IPS DF 4.7 (cell line): ENCODE results near the gene DAAM1.

Experiments
- DNase-seq: peaks from one replicate; pipeline ENCODE4 v3.0.0-alpha.2; 2013; ENCODE audit warnings: low spot score; ENCODE audit errors: extremely low read depth

Gene DAAM1

DNA sequence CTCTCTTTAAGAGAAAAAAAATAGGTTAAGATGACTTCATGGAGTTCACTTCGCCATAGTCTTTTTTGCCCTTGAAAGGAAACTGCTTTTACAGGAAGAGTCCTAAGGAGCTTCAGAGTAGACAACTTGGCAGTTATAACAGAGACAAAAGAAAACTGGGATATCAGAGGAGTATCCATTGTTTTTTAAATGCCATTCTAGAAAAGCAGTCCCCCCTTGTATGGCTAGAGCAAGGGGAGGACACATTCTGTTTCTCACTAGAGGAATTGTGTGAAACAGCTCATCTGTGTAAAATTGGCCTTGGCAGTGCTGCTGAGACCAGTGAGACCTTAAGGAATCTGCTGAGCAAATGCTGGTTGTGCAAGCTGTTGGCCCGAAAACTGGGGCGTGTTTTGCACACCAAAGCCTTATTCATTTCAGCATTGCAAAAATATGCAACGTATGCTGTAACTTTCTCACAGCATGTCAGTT lies 148.7 kb downstream of the DAAM1 start:
- DNase-seq: no peak

DNA sequence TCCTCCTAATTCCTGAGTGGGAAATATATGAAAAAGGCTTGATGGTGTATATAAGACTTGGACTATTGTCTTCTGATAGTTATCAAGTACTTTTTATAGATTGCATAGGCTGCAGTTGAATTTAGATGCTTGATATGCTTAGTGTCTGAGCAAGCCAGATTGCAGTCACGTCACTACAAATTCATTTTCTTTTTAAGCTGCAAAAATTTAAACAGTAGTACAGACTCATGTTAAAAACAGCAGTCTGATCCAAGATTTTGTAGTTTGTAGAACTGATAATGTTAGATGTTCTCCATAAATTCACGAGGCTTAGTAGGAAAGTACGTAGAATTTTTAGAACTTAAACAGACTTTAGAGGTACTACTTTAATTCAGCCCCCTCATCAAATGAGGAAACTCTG lies 150.3 kb downstream of the DAAM1 start:
- DNase-seq: no peak

DNA sequence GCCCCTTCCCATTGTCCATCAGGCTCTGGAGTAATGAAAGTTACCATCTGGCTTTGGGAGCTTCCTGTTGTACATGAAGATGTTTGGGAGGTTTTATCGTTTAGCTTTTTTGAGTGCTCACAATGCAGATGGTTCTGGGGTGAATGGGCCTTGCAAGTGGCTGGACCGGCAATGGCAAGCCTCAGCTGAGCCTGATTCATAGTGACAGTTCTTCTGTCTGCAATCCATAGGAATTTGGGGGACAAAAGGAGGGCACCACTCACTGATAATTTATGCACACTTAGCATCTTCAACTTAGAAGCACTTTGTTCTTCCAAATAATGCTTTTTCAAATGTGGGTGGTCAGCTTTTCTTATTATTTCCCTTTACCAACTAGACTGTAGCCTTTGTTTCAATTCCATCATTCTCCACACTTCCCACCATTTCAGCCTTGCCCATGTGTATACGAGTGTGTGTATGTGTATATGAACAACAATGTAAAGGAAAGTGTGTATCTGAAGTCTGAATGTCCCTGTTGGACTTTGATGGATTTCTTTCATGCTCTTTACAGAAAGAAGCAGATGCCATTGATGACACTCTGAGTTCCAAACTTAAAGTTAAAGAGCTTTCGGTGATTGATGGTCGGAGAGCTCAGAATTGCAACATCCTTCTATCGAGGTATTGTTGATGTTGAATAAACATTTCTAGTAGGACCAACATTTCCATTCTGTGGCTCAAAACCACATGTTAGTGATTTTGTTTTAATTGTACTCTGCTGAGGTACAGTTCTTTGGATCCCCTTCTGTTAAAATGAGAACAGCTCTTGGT lies 151.3 kb downstream of the DAAM1 start:
- no peak for DNase-seq

DNA sequence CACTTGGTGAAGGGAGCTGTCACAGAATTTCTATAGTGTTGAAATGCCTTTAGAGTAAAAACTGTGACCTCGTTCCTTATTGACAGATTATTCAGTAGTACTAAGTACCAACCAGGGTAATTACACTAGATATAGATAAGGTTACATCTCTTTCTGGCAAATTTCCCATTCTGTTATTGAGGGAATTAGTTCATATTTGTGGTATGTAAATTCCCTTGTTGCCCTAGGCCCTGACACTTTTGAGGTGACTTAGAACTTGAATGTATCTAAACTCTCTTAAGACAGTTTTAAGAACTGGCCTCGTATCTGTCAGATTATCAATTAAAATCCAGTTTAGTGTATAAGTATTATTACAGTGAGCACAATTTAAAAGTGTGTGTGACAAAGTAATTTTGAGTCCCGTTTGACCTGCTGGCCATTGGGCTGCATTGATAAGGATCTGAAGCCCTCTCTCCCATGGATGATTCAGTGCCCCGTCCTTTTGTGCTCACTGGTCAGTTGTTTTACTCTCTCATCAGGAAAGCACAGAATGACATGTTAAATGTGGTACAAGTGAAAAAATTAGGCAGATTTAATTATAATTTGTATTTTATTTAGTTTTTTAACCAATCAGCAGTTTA lies 153.5 kb downstream of the DAAM1 start:
- DNase-seq: no peak

DNA sequence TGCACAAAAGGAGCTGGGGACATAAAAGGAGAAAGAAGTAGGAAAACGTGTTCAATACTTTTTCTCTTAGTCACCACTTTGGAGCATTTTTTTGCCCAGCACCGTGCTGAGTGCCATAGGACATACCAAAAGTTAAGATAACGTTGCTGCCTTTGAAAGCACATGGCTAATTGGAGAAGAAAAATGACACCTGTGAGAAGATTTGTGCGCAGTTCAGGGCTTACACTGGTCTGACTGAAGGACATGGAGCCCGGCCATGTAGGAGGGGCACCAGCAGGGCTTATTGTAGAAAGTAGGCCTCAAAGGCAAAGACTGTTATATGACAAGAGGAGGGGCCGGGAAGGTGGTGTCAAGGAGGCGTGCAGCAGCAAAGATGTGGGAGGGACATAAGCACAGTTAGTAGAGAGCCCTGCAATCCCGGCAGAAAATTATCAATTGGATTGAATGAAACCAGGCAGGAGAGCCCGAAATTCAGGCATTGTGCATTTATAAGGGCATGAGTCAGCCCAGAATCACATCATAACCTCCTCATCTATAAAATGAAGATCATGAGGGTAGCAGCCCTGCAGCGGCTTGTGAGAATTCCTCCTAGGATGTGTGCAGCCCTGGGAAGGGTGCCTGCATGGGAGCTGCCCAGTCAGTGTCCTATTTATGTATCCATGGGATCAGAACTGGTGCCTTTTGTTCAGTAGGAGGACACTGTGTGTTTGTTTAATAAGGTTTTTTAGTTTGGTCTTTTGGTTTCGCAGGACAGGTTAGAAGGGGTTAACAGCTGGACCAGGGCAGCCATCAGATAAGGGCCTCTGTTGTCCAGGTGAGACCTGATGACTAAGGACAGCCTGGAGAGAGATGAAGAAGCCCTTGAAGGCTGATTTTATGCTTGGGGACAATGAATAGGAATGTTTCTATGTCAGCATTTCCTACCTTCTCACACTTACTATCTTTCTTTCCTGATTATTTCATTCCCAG lies 154.3 kb downstream of the DAAM1 start:
- DNase-seq: no peak

DNA sequence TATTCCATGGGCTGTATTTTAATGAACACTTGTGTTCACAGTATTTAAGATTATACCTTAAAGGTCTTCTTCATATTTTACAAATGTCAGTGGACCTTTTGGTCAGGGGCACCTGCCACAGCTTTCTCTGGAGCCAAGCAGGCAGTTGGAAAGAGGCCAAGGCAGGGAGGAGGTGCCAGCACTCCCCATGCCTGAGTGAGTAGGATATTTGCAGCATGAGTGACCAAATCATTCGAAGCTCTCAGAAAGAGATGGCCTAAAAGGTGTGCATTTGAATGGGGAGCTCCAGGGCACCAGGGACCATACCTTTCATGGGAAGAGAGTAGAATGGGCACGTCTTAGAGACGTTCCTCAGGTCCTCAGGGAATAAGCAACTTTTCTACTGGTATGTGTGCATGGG lies 155.1 kb downstream of the DAAM1 start:
- DNase-seq: no peak

DNA sequence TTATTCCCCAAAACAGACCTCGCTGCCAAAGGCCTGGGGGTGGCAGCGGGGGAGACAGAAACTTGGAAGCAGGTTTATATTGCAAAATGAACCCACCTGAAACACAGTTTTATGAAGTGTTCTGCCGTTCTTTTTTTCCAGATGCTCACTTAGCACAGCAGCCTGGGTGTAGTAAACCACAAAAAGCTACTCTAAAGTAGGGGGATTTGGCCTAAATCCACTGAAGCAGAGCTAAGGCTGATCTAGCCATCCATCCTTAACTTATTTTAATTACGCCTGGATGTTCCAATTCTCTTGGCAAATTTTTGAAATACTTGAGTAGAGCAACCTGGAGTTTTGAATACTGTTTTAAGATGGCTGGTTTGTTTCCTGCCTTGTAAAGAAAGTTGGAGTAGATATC lies 155.5 kb downstream of the DAAM1 start:
- no peak for DNase-seq

DNA sequence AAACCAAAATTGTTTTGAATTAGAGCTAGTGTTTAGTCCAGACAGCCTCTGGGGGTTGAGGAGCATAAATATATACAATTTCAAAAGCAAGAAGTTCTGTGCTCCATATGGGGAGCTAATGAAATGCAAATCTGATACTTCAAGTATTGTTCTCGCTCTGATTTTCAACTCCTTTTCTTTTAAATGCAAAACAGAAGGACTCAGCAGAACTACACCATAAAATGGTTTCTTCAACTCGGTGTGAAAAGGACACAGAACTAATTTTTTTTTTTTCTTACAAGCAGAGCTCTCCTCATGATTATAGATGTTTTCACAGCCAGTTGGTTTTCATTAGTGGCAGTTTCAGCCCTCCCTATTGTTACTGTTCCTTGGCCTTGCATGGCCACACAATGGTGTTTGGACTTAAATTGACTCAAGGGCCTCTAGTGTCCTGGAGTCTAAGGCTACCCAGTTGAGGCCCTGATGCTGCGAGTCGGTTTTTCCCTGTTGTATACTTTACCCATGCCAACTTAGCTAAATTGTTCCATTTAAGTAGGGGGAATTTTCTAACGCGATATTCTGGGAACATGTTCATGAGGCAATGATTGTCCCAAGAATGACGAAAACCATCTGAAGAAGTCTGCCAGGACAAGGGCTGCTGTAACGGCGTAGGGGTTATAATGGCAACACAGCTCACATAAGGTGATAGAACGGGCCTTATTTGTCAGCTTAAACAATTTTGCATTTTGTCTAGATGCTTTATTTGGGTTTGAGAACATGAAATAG lies 156.4 kb downstream of the DAAM1 start:
- DNase-seq: no peak

DNA sequence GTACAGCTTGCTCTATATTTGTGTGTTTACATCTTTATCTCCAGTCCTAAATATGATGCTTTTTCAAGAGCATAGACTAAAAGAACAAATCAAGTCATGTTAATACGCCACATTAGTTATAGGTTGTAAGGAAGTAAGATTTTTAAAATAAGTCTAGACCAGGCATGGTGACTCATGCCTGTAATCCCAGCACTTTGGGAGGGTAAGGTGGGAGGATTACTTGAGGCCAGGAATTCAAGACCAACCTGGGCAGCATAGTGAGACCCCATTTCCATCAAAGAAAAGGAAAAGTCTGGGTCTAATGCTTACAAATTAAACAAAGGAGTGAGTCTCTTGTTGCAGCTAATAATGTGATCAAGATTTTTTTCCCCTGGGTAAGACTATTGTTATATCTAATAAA lies 157.9 kb downstream of the DAAM1 start:
- DNase-seq: no peak

DNA sequence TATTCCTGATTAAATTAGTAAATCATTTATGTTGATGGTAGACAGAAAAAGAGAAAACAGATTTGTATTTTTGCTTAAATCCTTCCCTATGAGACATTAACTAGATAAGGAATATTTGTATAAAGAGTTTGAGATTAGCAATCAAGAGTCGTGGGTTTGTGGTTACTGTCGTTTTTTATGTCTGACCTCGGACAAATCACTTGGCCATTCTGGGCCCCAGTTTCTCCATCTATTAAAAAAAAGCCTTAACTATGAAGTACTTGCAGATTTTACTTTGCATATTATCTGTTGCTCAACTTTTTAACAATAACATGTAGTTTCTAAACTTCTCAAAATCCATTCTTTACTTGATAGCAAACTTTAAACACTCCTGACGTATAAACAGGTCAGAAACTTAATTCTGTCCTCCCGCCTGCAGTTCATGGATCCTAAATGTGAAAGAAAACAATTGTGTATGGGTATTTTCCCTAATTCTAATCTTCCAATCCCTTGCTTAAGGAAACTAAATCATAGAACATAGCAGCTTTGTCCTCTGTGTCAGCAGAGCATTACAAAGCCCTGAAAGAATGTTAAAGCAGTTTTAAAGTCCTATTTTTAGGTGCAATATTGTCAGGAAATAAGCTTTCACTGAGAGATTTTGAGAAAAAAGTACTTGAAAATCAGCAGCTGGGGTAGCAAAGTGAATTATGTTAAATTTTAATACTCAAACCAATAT lies 158.5 kb downstream of the DAAM1 start:
- DNase-seq: no peak

DNA sequence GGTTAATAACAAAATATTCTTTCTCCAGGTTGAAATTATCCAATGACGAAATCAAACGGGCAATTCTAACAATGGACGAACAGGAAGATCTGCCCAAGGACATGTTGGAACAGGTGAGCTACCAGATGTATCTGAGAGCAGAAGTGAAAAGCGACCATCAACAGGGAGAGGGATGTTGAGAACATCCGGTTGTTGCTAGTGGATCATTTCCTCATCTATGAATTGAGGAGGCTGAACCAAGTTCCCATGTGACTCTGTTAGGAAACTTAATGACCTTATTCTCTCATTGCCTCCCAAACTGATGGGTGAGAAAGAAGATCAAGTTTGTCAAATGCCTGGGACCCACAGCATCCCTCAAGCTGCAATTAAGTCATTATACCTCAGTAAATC lies 159.0 kb downstream of the DAAM1 start:
- DNase-seq: no peak

DNA sequence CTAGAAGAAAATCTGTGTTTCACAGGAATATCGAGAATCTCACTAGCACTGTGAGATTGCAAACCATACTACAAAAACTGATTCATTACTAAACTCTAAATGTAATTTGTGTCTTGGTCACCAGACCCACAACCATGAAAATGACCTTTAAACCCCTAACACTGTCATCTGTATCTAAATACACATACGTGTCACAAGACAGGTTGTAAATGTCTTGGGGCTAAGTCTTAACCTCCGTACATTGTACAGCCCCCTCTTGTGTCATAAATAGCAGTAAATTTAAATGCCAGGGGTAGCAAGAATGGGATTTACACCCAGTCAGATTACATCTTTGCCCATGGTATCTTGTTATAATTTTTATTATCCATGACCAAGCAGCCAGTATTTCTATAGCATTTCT lies 159.4 kb downstream of the DAAM1 start:
- no peak for DNase-seq

DNA sequence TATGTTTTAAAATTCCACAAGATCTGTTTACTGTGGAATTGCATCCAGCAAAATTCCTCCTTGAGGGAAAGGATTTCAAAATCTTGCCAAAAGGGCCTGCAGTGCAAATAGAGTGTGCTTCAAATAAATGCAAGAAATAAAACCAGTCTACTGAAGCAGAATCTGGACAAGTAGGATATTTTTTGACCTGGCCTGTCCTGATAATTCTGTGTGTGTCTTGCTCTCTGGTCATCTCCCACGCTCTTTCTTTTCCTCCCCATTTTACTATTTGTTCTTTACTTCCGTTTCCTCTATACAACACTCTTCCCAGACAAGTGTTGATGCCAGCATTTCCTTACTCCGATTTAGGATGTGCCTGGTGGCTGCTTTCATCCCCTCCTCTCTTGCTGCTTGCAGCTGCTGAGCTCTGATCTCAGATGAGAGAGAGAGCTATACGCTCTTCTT lies 160.8 kb downstream of the DAAM1 start:
- DNase-seq: no peak

DNA sequence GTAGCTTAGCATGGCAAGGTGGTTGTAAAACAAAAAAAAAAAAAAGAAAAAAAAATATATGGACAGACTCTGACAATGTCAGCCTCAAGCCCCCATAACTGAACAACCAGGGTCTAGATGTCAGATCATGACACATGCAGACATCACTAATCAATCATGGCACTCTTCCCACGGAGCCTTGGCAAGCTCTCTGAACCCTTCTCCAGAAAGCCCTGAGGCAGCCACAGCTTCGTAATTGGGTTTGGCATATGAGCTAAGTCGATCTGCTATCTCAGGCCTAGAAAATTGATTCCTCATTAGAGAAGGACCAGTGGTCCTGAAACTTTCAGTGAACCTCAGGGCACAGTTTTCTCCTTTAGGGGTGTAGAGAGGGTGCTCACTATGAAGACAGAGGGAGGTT lies 164.5 kb downstream of the DAAM1 start:
- no peak for DNase-seq

DNA sequence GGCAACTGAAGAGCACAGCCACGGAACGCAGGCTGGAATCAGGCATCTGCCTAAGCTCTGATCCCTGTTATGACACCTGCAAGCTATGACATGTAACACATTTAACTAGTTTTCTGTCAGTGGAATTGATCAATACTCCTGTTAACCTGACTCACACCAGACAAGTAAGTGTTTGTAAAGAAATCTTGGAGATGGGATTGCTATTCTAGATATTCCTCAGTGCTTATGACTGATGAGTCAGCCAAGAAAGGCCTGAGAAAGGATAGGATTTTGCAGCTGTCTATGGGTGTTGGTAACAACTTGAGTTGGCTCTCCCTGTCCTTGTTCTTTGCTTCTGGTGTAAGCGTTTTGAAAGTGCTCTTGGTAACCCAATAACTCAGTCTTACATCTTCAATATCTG lies 166.2 kb downstream of the DAAM1 start:
- no peak for DNase-seq

DNA sequence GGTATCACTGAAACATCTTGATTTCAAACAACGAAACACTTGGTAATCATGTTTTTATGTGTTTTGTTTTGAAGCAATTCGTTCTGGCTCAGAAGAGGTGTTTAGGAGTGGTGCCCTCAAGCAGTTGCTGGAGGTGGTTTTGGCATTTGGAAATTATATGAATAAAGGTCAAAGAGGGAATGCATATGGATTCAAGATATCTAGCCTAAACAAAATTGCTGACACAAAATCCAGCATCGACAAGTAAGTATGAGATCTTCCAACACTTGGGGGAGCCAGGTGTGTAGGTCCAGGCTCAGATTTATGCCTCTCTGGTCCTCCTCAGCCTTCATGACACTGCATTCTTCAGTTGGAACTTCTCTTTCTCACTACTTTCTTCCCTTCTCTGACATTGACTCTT lies 166.6 kb downstream of the DAAM1 start:
- no peak for DNase-seq

DNA sequence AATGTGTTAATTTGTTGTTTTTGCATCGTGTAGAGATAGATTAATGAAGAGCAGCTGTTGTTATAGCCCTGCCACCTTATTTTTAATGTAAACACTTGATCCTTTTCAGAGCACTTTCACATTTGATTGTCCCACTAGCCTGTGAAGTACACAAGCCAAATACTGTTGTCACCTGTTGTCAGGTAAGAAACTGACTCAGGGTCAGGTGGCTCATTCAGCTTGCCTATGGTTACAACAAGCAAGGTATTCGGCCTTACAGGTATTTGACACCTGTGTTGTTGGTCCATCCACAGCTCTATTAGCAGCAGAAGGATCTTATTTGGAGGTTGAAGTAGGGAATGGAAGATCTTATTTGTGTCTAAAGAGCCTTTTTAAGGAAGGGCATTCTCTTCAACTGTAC lies 167.8 kb downstream of the DAAM1 start:
- no peak for DNase-seq

DNA sequence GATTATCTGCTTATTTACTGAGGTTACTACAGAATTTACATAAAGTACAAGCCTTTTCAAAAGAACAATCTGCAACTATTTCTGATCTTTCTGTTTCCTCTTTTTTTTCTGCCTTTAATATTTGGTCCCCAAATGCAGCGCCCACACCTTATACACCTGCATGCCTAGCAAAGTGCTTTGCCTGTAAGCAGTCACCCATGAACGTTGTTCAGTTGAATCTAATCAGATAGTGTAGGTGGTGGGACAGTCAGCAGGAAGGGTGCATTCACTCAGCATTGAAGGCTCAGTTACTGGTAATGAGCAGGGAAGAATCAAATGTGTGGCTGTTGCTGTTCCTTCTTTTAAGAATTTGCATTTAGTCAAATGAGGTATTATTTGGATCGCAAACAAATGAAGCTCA lies 168.3 kb downstream of the DAAM1 start:
- DNase-seq: no peak

DNA sequence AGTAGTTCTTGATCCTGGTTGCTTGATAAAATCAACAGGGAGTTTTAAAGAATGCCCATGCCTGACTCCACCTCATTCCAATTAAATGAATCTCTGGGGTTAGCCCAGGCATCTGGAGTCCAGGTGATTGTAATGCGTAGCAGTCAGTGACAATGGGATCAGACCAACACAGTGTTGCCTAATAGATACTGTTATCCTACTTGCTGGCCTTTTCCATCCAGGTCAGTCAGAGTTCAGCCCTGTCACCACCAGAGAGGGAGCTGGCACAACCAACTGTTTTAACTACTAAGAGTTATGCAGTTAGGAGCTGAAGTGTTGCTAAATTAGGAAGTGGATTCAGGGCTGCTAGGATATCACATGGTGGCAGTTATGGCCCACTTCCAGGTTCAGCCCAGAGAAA lies 169.6 kb downstream of the DAAM1 start:
- no peak for DNase-seq

DNA sequence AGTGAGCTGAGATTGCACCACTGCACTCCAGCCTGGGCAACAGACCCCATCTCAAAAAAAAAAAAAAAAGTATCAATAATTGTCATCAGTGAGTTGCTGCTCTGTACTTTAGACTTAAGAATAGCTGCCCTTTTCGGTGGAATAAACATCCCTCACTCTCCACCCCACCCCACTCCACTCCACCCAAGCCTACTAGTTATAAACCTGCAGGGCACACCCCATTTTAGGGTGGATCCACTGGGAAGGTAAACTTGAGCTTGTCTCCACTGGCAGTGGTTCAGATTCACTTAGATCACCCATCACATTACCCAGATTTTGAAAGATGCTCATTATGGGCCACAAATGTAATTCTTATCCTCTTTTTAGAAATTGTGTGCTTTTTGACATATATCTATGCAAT lies 170.3 kb downstream of the DAAM1 start:
- DNase-seq: no peak
